Gastroesophageal sphincter (tissue), 4 donors: ENCODE data around the gene ZC3H7A. TPM values are rescaled to one million over a fixed set of nuclear protein-coding genes. Genes with fewer than 3 reads are reported as not detected.

Experiments
- ATAC-seq: fragments of 150-250 bp; one replicate; pipeline ENCODE4 v1.9.1; 2016; ENCODE audit warnings: mild to moderate bottlenecking, moderate library complexity
- H3K27ac ChIP-seq, 4 donors: fragments of 200-600 bp; sonication (generic) in 3 of 4; 1 replicate in 3 of 4; 2 replicates in 1 of 4; pipeline ENCODE4 v1.5.1; 2016 to 2019
- H3K27me3 ChIP-seq: fragments of 200-600 bp; sonication (generic); one replicate; pipeline ENCODE4 v1.5.1; 2019
- H3K36me3 ChIP-seq, 2 donors: fragments of 200-600 bp; sonication (generic); one replicate each; pipeline ENCODE4 v1.5.1; 2019; ENCODE audit warnings: control low read depth in 1 of 2
- H3K4me1 ChIP-seq, 3 donors: fragments of 200-600 bp; sonication (generic); 1 replicate in 2 of 3; 2 replicates in 1 of 3; pipeline ENCODE4 v1.5.1; 2016 to 2019; ENCODE audit warnings: control low read depth in 2 of 3
- H3K4me3 ChIP-seq, 2 donors: fragments of 200-600 bp; sonication (generic); one replicate each; pipeline ENCODE4 v1.5.1; 2019; ENCODE audit warnings: mild to moderate bottlenecking in 1 of 2, moderate library complexity in 1 of 2
- H3K9me3 ChIP-seq, 3 donors: fragments of 200-600 bp; sonication (generic); one replicate each; pipeline ENCODE4 v1.5.1; 2017 to 2019; ENCODE audit warnings: control low read depth in 2 of 3
- EP300 ChIP-seq: sonication (generic); formaldehyde crosslinking; IDR thresholded peaks from one replicate; pipeline ENCODE4 v1.6.1; 2017; ENCODE audit warnings: antibody characterized with exemption, mild to moderate bottlenecking
- POLR2A ChIP-seq, 2 donors: fragments of 450-650 bp; IDR thresholded peaks; one replicate each; pipeline ENCODE4 v1.6.1; 2017; ENCODE audit warnings: antibody characterized with exemption in 2 of 2, mild to moderate bottlenecking in 2 of 2, moderate library complexity in 1 of 2
- POLR2AphosphoS5 ChIP-seq: sonication (generic); formaldehyde crosslinking; IDR thresholded peaks from one replicate; pipeline ENCODE4 v1.6.1; 2017; ENCODE audit warnings: antibody characterized with exemption
- WGBS, 2 donors: methylation state at CpG; one replicate each; pipeline ENCODE4 v1.1.5; 2018; ENCODE audit warnings: low coverage in 1 of 2; 5-methylcytosine and 5-hydroxymethylcytosine counted together
- total RNA-seq, 4 donors: library from RNA; depleted of rRNA; stranded (reverse); fragments of >200 nt; gene quantifications; one replicate each; pipeline ENCODE4 v1.1.0, GENCODE V29; 2016
- TF ChIP-seq, protein P1 (sequence below), 4 experiments: fragments of 200-600 bp in 2 of 4; fragments of 450-650 bp in 2 of 4; sonication (generic) in 1 of 4; IDR thresholded peaks; one replicate each; pipeline ENCODE4 v1.5.1; 2017 to 2019; ENCODE audit warnings: antibody characterized with exemption in 4 of 4, mild to moderate bottlenecking in 2 of 4, moderate library complexity in 2 of 4

The ZC3H7A gene
- total RNA-seq, 4 donors from 2014 or later, result 55.5 to 78.9 (median 68.4) TPM

- H3K9me3 ChIP-seq, result no peaks in the 10 kb centered on the region
- peaks cover 0 to 67% of the 10 kb centered on the region in 2 donors for H3K36me3 ChIP-seq
- TF ChIP-seq POLR2A (IDR thresholded peaks at IDR 0.05) (no peak), POLR2AphosphoS5 (no peak), EP300 (no peak)
- TF ChIP-seq, protein P1, sequence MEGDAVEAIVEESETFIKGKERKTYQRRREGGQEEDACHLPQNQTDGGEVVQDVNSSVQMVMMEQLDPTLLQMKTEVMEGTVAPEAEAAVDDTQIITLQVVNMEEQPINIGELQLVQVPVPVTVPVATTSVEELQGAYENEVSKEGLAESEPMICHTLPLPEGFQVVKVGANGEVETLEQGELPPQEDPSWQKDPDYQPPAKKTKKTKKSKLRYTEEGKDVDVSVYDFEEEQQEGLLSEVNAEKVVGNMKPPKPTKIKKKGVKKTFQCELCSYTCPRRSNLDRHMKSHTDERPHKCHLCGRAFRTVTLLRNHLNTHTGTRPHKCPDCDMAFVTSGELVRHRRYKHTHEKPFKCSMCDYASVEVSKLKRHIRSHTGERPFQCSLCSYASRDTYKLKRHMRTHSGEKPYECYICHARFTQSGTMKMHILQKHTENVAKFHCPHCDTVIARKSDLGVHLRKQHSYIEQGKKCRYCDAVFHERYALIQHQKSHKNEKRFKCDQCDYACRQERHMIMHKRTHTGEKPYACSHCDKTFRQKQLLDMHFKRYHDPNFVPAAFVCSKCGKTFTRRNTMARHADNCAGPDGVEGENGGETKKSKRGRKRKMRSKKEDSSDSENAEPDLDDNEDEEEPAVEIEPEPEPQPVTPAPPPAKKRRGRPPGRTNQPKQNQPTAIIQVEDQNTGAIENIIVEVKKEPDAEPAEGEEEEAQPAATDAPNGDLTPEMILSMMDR (IDR thresholded peaks at IDR 0.05), result no peak
- ATAC-seq, result no peak
- H3K27ac ChIP-seq, result peak overlapping the region in 1 of 4 donors; percentile 5
- H3K4me1 ChIP-seq, result peaks cover 0 to 49% (median 0%) of the 10 kb centered on the region in 3 donors
- 47% methylated on average over 5 of the region's 5 CpGs; no CpG with 5 or more reads in 1 of the 2 donors for WGBS, 2 donors
- H3K27me3 ChIP-seq, result no peaks in the 10 kb centered on the region
- no peak overlapping the region for H3K4me3 ChIP-seq
These were observed 79.2 kb downstream of the ZC3H7A start for GRCh38 chr16:11717811-11718210.

- no peak for TF ChIP-seq POLR2A (IDR thresholded peaks at IDR 0.05)
- TF ChIP-seq, protein P1 (IDR thresholded peaks at IDR 0.05), result no peak
- TF ChIP-seq EP300, result no peak
- TF ChIP-seq POLR2AphosphoS5, result no peak
These were observed 80.7 kb downstream of the ZC3H7A start for GRCh38 chr16:11716336-11716735.

DNA sequence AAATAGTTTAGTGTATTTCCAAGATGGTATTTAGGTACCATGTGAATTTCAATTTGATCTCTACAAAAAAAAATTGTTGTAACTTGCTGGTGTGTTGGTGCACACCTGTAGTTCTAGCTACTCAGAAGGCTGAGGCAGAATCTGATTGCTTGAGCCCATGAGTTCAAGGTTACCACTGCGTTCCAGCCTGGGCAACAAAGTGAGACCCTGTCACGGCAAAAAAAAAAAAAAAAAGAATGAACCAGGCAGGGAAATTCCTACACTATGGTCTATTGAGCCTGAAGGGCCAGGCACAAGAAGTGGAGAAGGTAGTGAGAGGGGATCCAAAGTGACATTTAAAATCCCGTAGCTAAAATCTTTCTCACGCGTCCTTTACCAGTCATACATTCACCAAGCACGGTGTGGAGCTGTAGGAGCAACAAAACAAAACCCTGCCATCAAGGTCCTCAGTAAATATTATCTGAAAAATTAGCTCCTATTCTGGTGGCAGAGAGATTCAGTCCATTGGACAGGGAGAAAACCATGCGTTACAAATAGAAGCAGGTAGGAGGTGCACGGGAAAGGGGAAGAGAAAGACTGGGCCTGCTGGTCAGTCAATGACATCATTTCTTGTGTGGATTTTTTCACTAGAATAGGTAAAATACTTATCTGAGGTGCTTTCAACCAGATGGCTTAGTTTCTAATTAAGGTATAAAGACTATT, 81.7 kb downstream of the ZC3H7A start:
- 77 to 83% methylated on average over 7 to 8 of the region's 8 CpGs for WGBS, 2 donors
- H3K27me3 ChIP-seq, result no peaks in the 10 kb centered on the region
- TF ChIP-seq POLR2A (IDR thresholded peaks at IDR 0.05) (no peak), POLR2AphosphoS5 (no peak), EP300 (no peak)
- TF ChIP-seq, protein P1 (IDR thresholded peaks at IDR 0.05), result no peak
- no peak overlapping the region for H3K4me3 ChIP-seq
- peaks cover 0 to 49% (median 0%) of the 10 kb centered on the region in 3 donors for H3K4me1 ChIP-seq
- H3K9me3 ChIP-seq, result no peaks in the 10 kb centered on the region
- peak overlapping the region in 3 of 4 donors; percentile 4 to 26 (median 10) for H3K27ac ChIP-seq
- peaks cover 0 to 65% of the 10 kb centered on the region in 2 donors for H3K36me3 ChIP-seq
- no peak for ATAC-seq

More at GRCh38 chr16:11716336-11716735, 80.7 kb downstream of the ZC3H7A start:
- Histone ChIP-seq H3K27me3 (no peaks in the 10 kb centered on the region), H3K4me1 (peaks cover 0 to 49% (median 0%) of the 10 kb centered on the region in 3 donors), H3K4me3 (no peak overlapping the region), H3K27ac (no peak overlapping the region), H3K36me3 (peaks cover 0 to 65% of the 10 kb centered on the region in 2 donors), H3K9me3 (no peaks in the 10 kb centered on the region)
- ATAC-seq, result no peak

GRCh38 chr16:11712122-11712521, 84.9 kb downstream of the ZC3H7A start:
- no peak overlapping the region for H3K4me3 ChIP-seq
- TF ChIP-seq EP300 (no peak), POLR2AphosphoS5 (no peak), POLR2A (IDR thresholded peaks at IDR 0.05) (no peak)
- TF ChIP-seq, protein P1 (IDR thresholded peaks at IDR 0.05), result no peak
- H3K9me3 ChIP-seq, result no peaks in the 10 kb centered on the region
- peaks cover 0 to 61% of the 10 kb centered on the region in 2 donors for H3K36me3 ChIP-seq
- 92 to 100% methylated on average over 1 to 3 of the region's 3 CpGs for WGBS, 2 donors
- peaks cover 0 to 28% (median 0%) of the 10 kb centered on the region in 3 donors for H3K4me1 ChIP-seq
- ATAC-seq, result no peak
- H3K27ac ChIP-seq, result no peak overlapping the region
- no peaks in the 10 kb centered on the region for H3K27me3 ChIP-seq

DNA sequence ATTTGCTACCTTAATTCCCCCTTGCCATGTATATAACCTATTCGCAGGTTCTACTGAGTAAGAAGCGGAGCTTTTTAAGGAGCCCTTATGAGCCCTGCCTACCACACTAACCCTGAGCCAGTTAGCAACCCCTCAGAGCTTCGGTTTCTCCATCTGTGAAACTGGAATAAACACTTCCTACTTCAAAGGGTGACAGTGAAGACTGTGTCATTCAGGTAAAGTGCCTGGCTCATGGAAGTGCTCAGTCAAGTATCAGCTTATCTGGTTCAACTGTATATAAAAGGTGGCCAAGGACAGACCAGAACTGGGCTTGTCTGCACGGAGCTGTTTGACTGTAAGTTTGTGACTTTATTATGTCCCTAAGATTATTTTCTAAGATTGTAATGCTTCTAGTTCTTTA, 85.4 kb downstream of the ZC3H7A start:
- H3K4me1 ChIP-seq, result peaks cover 0 to 25% (median 0%) of the 10 kb centered on the region in 3 donors
- no peaks in the 10 kb centered on the region for H3K27me3 ChIP-seq
- 82 to 100% methylated on average over 2 of the region's 4 CpGs for WGBS, 2 donors
- peaks cover 0 to 61% of the 10 kb centered on the region in 2 donors for H3K36me3 ChIP-seq
- ATAC-seq, result no peak
- no peak overlapping the region for H3K4me3 ChIP-seq
- no peaks in the 10 kb centered on the region for H3K9me3 ChIP-seq
- TF ChIP-seq POLR2AphosphoS5, result no peak
- TF ChIP-seq POLR2A (IDR thresholded peaks at IDR 0.05), result no peak
- TF ChIP-seq, protein P1 (IDR thresholded peaks at IDR 0.05), result no peak
- no peak for TF ChIP-seq EP300
- H3K27ac ChIP-seq, result no peak overlapping the region
